GM21423 (cell line): Measurements from ENCODE around the gene RERE.

Experiments
- ATAC-seq: cut with Tn5 transposase; IDR thresholded peaks from one replicate; pipeline ENCODE4 v1.9.1; 2021; ENCODE audit warnings: mild to moderate bottlenecking, moderate library complexity; ENCODE audit not compliant: unreplicated experiment

Gene RERE

GRCh38 chr1:8323706-8324105 lies 493.7 kb downstream of the RERE start:
- ATAC-seq, result no peak

- no peak for ATAC-seq
Measured at GRCh38 chr1:8321612-8322011, 495.8 kb downstream of the RERE start.

- ATAC-seq, result no peak
Measured at GRCh38 chr1:8318436-8318835, 499.0 kb downstream of the RERE start.

GRCh38 chr1:8317647-8318381 lies 499.6 kb downstream of the RERE start, which contains the start of gene SLC45A1:
Gene SLC45A1 (plus strand): TSS chr1:8318114. CDS start chr1:8324330, 6,216 bp downstream.
- ATAC-seq, result peak; percentile 52

- ATAC-seq, result no peak
Measured at GRCh38 chr1:8315573-8316475, 501.6 kb downstream of the RERE start.

- ATAC-seq, result no peak
Measured at GRCh38 chr1:8314346-8315280, 502.8 kb downstream of the RERE start.

- no peak for ATAC-seq
Measured at GRCh38 chr1:8313231-8313630, 504.2 kb downstream of the RERE start.

- no peak for ATAC-seq
Measured at GRCh38 chr1:8312235-8313218, 504.9 kb downstream of the RERE start.

GRCh38 chr1:8311068-8311718 lies 506.2 kb downstream of the RERE start:
- no peak for ATAC-seq

- no peak for ATAC-seq
Measured at GRCh38 chr1:8307628-8308027, 509.8 kb downstream of the RERE start.

GRCh38 chr1:8303876-8304275 lies 513.6 kb downstream of the RERE start:
- no peak for ATAC-seq

GRCh38 chr1:8303141-8303540 lies 514.3 kb downstream of the RERE start:
- ATAC-seq, result no peak
